A549 treated with CORT108297 at 1 μM for 4 hours (cell line): ENCODE results near the gene ERCC6L. TPM values are rescaled to one million over a fixed set of nuclear protein-coding genes. Genes with fewer than 3 reads are reported as not detected.

ENCODE experiments used
- total RNA-seq: library from RNA; stranded (reverse); fragments of 200-300 nt; extraction: Qiagen RNA extraction; gene quantifications from 5 replicates; pipeline ENCODE4 v1.2.3, GENCODE V29; 2022

Gene ERCC6L, protein sequence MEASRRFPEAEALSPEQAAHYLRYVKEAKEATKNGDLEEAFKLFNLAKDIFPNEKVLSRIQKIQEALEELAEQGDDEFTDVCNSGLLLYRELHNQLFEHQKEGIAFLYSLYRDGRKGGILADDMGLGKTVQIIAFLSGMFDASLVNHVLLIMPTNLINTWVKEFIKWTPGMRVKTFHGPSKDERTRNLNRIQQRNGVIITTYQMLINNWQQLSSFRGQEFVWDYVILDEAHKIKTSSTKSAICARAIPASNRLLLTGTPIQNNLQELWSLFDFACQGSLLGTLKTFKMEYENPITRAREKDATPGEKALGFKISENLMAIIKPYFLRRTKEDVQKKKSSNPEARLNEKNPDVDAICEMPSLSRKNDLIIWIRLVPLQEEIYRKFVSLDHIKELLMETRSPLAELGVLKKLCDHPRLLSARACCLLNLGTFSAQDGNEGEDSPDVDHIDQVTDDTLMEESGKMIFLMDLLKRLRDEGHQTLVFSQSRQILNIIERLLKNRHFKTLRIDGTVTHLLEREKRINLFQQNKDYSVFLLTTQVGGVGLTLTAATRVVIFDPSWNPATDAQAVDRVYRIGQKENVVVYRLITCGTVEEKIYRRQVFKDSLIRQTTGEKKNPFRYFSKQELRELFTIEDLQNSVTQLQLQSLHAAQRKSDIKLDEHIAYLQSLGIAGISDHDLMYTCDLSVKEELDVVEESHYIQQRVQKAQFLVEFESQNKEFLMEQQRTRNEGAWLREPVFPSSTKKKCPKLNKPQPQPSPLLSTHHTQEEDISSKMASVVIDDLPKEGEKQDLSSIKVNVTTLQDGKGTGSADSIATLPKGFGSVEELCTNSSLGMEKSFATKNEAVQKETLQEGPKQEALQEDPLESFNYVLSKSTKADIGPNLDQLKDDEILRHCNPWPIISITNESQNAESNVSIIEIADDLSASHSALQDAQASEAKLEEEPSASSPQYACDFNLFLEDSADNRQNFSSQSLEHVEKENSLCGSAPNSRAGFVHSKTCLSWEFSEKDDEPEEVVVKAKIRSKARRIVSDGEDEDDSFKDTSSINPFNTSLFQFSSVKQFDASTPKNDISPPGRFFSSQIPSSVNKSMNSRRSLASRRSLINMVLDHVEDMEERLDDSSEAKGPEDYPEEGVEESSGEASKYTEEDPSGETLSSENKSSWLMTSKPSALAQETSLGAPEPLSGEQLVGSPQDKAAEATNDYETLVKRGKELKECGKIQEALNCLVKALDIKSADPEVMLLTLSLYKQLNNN
- total RNA-seq = 11.1 to 15.1 TPM (median 12.4 TPM) in 5 replicates

DNA sequence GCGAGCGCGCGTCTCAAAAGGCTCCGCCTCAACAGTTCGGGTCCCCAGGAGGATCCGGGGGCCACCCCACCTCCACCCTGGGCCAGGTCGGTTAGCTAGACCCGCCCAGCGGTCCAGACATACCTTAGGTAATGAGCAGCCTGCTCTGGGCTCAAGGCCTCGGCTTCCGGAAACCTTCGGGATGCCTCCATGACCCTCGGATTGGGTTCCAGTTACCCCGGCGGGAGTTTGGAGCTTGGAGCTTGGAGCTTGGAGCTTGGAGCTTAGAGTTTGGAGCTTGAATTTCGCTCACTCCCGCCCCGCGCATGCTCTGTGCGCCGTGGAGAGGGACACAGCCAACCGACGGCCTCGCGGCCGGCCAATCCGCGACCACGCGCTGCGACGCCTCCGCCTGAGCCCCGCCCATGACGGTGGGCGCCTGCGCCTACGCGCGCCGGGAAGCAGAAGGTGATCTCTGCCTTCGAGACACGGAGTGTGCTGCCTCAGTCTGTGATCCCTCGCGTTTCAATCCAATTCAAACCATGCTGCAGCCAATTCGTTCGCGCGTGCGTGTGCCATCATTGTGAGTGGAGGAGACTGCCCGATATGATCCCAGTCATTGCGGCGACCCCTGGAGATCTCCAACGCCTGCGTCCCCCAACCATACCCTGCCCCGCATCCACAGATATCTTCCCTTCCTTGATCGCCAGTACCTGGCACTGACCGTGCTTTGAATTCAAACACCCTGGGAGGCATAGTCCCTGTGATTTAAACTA lies at the start of gene ERCC6L:
Gene ERCC6L (minus strand): TSS at position 307 of the 755 bp plus-strand sequence. CDS start 116 bp downstream, at position 191.

DNA sequence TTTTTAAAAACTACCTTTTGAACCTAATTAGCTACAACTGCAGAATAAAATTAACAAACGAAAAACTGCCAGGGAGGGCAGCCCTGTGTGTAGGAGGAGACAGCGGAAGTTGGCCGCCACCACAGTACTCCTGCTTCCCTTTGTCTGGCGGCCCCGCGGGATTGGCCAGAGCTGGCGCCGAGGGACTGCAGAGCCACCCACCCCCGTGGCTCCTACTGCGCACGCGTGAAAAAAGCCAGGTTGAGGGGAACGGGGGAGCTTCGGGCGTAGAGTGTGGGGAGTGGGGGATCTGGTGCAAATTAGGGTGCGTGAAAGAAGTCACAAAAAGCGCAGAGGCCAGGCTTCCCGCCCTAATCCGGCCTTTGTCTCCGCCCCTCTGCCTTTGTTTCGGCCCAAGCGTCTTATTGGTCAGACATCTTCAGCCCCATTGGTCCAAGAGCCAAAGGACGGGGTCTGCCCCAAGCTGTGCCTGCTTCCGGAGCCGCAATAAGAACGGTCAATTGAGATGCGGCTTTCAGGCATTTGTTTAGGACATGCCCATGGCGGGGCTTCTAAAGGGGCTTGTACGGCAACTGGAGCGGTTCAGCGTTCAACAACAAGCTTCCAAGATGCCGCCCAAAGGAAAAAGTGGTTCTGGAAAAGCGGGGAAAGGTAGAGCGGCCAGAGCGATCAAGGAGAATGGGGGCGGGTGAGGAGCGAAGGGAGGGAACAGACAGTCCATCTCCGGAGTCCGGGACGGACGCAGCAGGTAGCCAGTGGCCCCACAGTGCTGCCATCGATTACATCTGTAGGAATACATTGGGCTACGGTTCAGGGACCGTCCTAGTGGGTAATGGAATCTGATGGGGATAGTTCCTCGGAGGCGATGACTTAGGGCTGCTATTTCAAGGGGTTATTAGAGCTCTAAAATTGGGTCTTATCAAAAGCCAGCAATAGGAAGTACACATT lies 57.4 kb downstream of the ERCC6L start, which contains the start of gene PIN4:
Gene PIN4 (plus strand): TSS at position 580 of the 948 bp plus-strand sequence. CDS start 29 bp downstream, at position 609.

Other genes with a start within 250 kb of the ERCC6L start
- 2.2 to 2.6 TPM (median 2.6 TPM) in 5 replicates for gene RTL5, start 107.1 kb downstream of the ERCC6L start, total RNA-seq
- gene PIN4, start 57.3 kb downstream of the ERCC6L start, total RNA-seq = 33.1 to 80.8 TPM (median 37.2 TPM) in 5 replicates
- gene RPS4X, start 38.2 kb upstream of the ERCC6L start, total RNA-seq = 1,498 to 2,287 TPM (median 1,564 TPM) in 5 replicates
- 0.80 to 2.0 TPM (median 1.7 TPM) in 5 replicates for gene CITED1, start 66.9 kb upstream of the ERCC6L start, total RNA-seq